Fibroblast of the aortic adventitia (primary cell): Measurements from ENCODE around the gene ARHGEF10L. TPM values are rescaled to one million over a fixed set of nuclear protein-coding genes. Genes with fewer than 3 reads are reported as not detected.

Experiments
- DNase-seq: peaks from one replicate; pipeline ENCODE4 v3.0.0-alpha.2; 2010; ENCODE audit warnings: low read depth
- H3K4me3 ChIP-seq: 2 replicates; pipeline ENCODE4 v1.5.1; 2011; ENCODE audit warnings: low read depth, mild to moderate bottlenecking, control low read depth, low read length, moderate library complexity
- total RNA-seq: library from RNA; depleted of rRNA; stranded (reverse); fragments of >200 nt; gene quantifications from 2 replicates; pipeline ENCODE4 v1.2.3, GENCODE V29; 2012; ENCODE audit warnings: low replicate concordance
- TF ChIP-seq, protein P1 (sequence below): IDR thresholded peaks from 2 replicates; pipeline ENCODE4 v1.5.1; 2011; ENCODE audit warnings: mild to moderate bottlenecking, low read length, control low read depth, inconsistent platforms; ENCODE audit not compliant: insufficient read depth

ARHGEF10L gene
- total RNA-seq, 1 donor: 23.9 TPM

DNA sequence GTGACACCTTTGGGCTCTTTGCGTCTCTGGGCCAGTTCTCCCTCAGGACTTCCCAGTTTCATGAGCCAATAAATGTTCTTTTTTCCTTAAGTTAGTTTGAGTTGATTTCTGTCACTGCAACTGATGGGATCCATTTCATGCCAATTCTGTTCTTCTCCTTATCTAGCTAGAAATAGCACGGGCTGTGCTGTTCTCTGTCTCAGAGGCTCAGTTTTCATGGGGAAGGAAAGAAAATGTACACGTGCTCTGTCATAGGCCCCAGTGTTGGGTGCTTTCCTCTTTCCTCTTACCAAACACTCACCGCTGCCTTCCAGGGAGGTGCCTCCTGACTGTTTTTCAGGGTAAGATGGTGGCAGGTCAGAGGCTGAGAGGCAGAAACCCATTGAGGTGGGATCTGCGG is 172.4 kb downstream of the ARHGEF10L start:
- TF ChIP-seq, protein P1, sequence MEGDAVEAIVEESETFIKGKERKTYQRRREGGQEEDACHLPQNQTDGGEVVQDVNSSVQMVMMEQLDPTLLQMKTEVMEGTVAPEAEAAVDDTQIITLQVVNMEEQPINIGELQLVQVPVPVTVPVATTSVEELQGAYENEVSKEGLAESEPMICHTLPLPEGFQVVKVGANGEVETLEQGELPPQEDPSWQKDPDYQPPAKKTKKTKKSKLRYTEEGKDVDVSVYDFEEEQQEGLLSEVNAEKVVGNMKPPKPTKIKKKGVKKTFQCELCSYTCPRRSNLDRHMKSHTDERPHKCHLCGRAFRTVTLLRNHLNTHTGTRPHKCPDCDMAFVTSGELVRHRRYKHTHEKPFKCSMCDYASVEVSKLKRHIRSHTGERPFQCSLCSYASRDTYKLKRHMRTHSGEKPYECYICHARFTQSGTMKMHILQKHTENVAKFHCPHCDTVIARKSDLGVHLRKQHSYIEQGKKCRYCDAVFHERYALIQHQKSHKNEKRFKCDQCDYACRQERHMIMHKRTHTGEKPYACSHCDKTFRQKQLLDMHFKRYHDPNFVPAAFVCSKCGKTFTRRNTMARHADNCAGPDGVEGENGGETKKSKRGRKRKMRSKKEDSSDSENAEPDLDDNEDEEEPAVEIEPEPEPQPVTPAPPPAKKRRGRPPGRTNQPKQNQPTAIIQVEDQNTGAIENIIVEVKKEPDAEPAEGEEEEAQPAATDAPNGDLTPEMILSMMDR: no peak
- no peak for DNase-seq
- H3K4me3 ChIP-seq: no peak overlapping the region

DNA sequence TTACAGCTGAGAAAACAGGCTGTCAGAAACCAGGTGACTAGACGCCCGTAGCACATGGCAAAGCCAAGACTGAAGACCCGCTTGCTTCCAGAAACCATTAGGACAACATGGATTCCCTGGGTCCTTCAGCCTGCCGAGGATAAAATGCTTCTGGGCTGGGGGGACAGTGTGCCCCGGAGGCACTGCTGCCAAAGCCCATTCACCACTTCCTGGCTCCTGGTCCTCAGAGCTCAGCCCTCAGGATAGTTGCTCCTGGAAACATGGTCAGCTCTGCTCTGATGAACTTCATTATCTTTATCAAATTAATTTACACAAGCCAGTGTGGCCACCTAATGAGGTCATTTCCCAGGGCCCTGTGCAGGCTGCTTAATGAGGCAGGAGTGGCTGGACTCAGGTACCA is 174.5 kb downstream of the ARHGEF10L start:
- TF ChIP-seq, protein P1: no peak
- no peak overlapping the region for H3K4me3 ChIP-seq
- DNase-seq: no peak

DNA sequence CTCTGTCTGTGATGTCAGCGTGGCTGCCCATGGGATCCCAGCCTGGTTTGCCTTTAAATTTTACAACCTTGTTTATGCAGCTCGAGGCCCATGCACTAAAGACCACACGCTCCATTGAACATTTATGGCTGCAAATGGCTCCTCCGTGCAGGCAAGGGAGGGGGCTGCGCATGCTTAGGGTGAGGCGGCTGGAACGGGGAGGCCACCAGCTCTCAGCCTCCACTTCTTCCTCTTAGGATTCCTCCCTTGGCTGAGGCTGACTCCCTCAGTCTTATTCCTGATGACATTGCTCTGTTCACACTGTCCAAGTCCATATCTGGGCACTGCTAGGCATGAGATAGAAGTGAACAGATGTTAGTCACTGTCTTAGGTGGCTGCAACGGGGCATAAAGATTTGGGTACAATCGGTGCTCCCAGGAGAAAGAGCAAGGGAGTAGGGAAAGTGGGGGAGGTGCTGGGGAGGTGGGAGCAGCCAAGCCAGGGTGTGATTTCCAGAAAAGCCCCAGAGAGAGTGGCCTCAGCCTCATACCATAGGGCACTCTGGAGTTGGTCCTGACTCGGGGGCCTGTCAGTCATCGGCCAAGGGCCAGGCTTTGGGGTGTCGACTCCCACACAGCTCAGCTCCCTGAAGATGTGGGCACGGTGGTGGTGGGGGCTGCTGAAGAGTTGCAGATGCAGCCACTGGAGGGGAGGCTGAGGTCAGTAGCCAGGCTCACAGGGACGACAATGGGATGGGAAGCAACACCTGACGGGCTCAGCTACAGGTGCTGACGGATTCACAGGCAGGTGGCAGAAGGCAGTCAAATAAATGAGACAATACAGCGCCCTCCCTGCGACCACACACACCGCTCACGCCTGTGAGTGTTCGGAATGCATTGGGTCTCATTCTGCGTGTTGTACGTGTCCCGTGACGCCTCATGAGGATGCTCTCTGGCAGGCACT is 178.4 kb downstream of the ARHGEF10L start:
- TF ChIP-seq, protein P1: no peak
- H3K4me3 ChIP-seq: no peak overlapping the region
- DNase-seq: no peak

DNA sequence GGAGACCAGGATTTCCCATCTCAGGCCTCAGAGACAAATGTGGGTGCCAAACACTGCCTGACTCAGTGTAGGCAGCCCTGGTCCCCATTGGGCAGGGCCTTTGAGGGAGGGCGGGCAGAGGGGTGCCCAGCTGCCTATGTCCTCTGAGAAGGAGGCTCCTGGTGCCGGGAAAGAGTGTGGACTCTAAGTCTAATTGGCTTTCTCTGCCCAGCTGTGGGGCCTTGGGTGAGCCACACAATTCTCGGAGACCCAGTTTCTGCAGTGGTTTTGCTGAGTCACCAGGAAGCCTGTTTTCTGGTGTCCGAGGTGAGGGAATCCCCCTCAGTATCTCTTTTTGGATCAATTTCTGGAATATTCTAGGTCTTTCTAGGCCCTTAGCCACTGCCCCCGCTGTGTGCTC is 180.4 kb downstream of the ARHGEF10L start:
- TF ChIP-seq, protein P1: no peak
- peak; percentile 1 for DNase-seq
- H3K4me3 ChIP-seq: no peak overlapping the region

DNA sequence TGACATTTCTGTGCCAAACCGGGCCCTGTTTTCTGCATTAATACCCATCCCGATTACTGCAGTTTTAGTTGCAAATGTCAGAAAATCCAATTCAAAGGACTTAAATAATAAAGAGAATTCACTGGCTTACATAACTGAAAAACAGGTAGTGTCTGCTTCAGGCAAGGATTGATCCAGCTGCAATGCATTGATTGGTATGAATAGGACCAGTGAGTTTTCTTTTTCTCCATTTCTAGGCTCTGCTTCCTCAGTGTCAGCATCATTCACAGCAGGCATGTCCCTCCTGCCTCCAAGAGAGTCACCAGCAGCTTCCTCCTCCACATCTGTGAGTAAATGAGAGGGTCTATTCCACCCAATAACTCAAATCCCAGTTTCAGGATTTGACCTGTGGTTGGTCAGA is 181.9 kb downstream of the ARHGEF10L start:
- DNase-seq: no peak
- TF ChIP-seq, protein P1: no peak

DNA sequence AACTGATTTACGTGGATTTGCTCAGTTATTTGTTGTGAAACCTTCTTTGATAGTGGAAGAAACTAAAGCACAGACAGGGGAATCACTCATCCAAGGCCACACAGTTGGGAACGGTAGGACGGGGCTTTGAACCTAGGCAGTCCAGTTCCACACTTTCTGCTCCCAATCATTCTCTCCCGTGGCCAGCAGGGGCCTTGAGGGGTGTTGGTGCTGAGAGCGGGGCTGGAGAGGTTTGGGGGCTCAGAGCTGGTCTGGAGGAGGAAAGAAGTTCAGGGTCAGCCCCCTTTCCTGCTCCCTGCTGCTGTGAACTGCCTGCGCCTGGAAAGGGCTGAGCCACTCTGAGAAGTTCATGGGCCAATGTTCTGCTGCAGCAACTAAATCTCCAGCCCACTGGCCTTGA is 184.2 kb downstream of the ARHGEF10L start:
- DNase-seq: no peak
- TF ChIP-seq, protein P1: peak; percentile 3
- H3K4me3 ChIP-seq: no peak overlapping the region

More for the DNA sequence above, 181.9 kb downstream of the ARHGEF10L start:
- no peak overlapping the region for H3K4me3 ChIP-seq
